Activated naive CD4-positive, alpha-beta T cell treated with anti-CD3 and anti-CD28 coated beads, Interleukin-2, amount 50 U/mL, for 24 hours (primary cell): ENCODE data around the gene PPIL3.
A peak's percentile ranks its signal among the peaks of the same experiment; 100 is the strongest.
"Not testable (repeated sequence)": the region's sequence is repeated elsewhere in the genome, so short reads cannot be mapped to it uniquely, and the experiment has no call there.

Experiments
- H3K27ac Mint-ChIP-seq: one replicate; pipeline ENCODE4 v1.8.0; 2021; ENCODE audit warnings: mild to moderate bottlenecking, mixed read lengths
- H3K27me3 Mint-ChIP-seq: one replicate; pipeline ENCODE4 v1.8.0; 2021; ENCODE audit warnings: mixed read lengths
- H3K36me3 Mint-ChIP-seq: one replicate; pipeline ENCODE4 v1.8.0; 2021; ENCODE audit warnings: mixed read lengths
- H3K4me1 Mint-ChIP-seq: one replicate; pipeline ENCODE4 v1.8.0; 2021; ENCODE audit warnings: mixed read lengths
- H3K4me3 Mint-ChIP-seq: one replicate; pipeline ENCODE4 v1.8.0; 2021; ENCODE audit warnings: mild to moderate bottlenecking, mixed read lengths
- H3K9me3 Mint-ChIP-seq: one replicate; pipeline ENCODE4 v1.8.0; 2021; ENCODE audit warnings: mixed read lengths

PPIL3 gene

GRCh38 chr2:200888704-200889625 is at the start of gene PPIL3, which contains the start of gene NIF3L1:
TSS of gene PPIL3 (minus strand) at chr2:200889077. CDS start at chr2:200887615, 1,462 bp downstream.
TSS of gene NIF3L1 (plus strand) at chr2:200889371. CDS start at chr2:200891944, 2,573 bp downstream.
- Mint-ChIP-seq H3K9me3 (no peaks in the 10 kb centered on the region), H3K36me3 (peaks cover 8% of the 10 kb centered on the region), H3K4me1 (peaks cover 51% of the 10 kb centered on the region), H3K4me3 (peak within 1 kb of the TSS; percentile 97), H3K27ac (peak within 1 kb of the TSS; percentile 99), H3K27me3 (no peaks in the 10 kb centered on the region)

- Mint-ChIP-seq H3K9me3 (no peaks in the 10 kb centered on the region), H3K4me3 (no peak overlapping the region), H3K27ac (no peak overlapping the region), H3K27me3 (no peaks in the 10 kb centered on the region), H3K36me3 (peaks cover 14% of the 10 kb centered on the region), H3K4me1 (peaks cover 18% of the 10 kb centered on the region)
Measured at GRCh38 chr2:200930947-200931626, 42.2 kb upstream of the PPIL3 start.

- Mint-ChIP-seq H3K27ac (peak overlapping the region; percentile 80), H3K4me3 (no peak overlapping the region), H3K9me3 (no peaks in the 10 kb centered on the region), H3K4me1 (peaks cover 18% of the 10 kb centered on the region), H3K36me3 (peaks cover 11% of the 10 kb centered on the region), H3K27me3 (no peaks in the 10 kb centered on the region)
Measured at GRCh38 chr2:200929334-200930249, 40.7 kb upstream of the PPIL3 start.

- Mint-ChIP-seq H3K9me3 (no peaks in the 10 kb centered on the region), H3K4me3 (no peak overlapping the region), H3K27me3 (no peaks in the 10 kb centered on the region), H3K27ac (no peak overlapping the region), H3K4me1 (no peaks in the 10 kb centered on the region), H3K36me3 (peaks cover 7% of the 10 kb centered on the region)
Measured at GRCh38 chr2:200922439-200922838, 33.6 kb upstream of the PPIL3 start.

GRCh38 chr2:200913654-200914053 is 24.8 kb upstream of the PPIL3 start:
- H3K4me1 Mint-ChIP-seq: no peaks in the 10 kb centered on the region
- no peak overlapping the region for H3K4me3 Mint-ChIP-seq
- no peaks in the 10 kb centered on the region for H3K27me3 Mint-ChIP-seq
- peaks cover 5% of the 10 kb centered on the region for H3K36me3 Mint-ChIP-seq
- peak overlapping the region; percentile 66 for H3K27ac Mint-ChIP-seq
- H3K9me3 Mint-ChIP-seq: no peaks in the 10 kb centered on the region

GRCh38 chr2:200909958-200910357 is 21.1 kb upstream of the PPIL3 start:
- Mint-ChIP-seq H3K27ac (no peak overlapping the region), H3K9me3 (no peaks in the 10 kb centered on the region), H3K4me3 (no peak overlapping the region), H3K27me3 (no peaks in the 10 kb centered on the region), H3K4me1 (no peaks in the 10 kb centered on the region), H3K36me3 (peaks cover 5% of the 10 kb centered on the region)

GRCh38 chr2:200905618-200906296 is 16.9 kb upstream of the PPIL3 start:
- peaks cover 9% of the 10 kb centered on the region for H3K4me1 Mint-ChIP-seq
- no peaks in the 10 kb centered on the region for H3K36me3 Mint-ChIP-seq
- H3K9me3 Mint-ChIP-seq: no peaks in the 10 kb centered on the region
- H3K4me3 Mint-ChIP-seq: no peak overlapping the region
- H3K27ac Mint-ChIP-seq: no peak overlapping the region
- no peaks in the 10 kb centered on the region for H3K27me3 Mint-ChIP-seq

- Mint-ChIP-seq H3K27ac (peak overlapping the region; percentile 36), H3K4me3 (no peak overlapping the region), H3K9me3 (no peaks in the 10 kb centered on the region), H3K27me3 (no peaks in the 10 kb centered on the region), H3K36me3 (peaks cover 7% of the 10 kb centered on the region), H3K4me1 (peaks cover 9% of the 10 kb centered on the region)
Measured at GRCh38 chr2:200901459-200902072, 12.7 kb upstream of the PPIL3 start.

- H3K4me1 Mint-ChIP-seq: peaks cover 9% of the 10 kb centered on the region
- no peaks in the 10 kb centered on the region for H3K27me3 Mint-ChIP-seq
- no peaks in the 10 kb centered on the region for H3K9me3 Mint-ChIP-seq
- H3K27ac Mint-ChIP-seq: peak overlapping the region; percentile 44
- H3K36me3 Mint-ChIP-seq: peaks cover 11% of the 10 kb centered on the region
- no peak overlapping the region for H3K4me3 Mint-ChIP-seq
Measured at GRCh38 chr2:200899482-200899881, 10.6 kb upstream of the PPIL3 start.

GRCh38 chr2:200881715-200882249 is 7.1 kb downstream of the PPIL3 start:
- H3K4me3 Mint-ChIP-seq, H3K27me3 Mint-ChIP-seq, H3K27ac Mint-ChIP-seq, H3K9me3 Mint-ChIP-seq: not testable (repeated sequence)
- H3K4me1 Mint-ChIP-seq: peaks cover 16% of the 10 kb centered on the region
- peaks cover 13% of the 10 kb centered on the region for H3K36me3 Mint-ChIP-seq

GRCh38 chr2:200878289-200878880 is 10.5 kb downstream of the PPIL3 start:
- peaks cover 19% of the 10 kb centered on the region for H3K36me3 Mint-ChIP-seq
- H3K4me1 Mint-ChIP-seq: peaks cover 9% of the 10 kb centered on the region

GRCh38 chr2:200877443-200877842 is 11.4 kb downstream of the PPIL3 start:
- peaks cover 5% of the 10 kb centered on the region for H3K4me1 Mint-ChIP-seq
- no peaks in the 10 kb centered on the region for H3K9me3 Mint-ChIP-seq
- H3K27ac Mint-ChIP-seq: no peak overlapping the region
- no peaks in the 10 kb centered on the region for H3K27me3 Mint-ChIP-seq
- no peak overlapping the region for H3K4me3 Mint-ChIP-seq
- peaks cover 16% of the 10 kb centered on the region for H3K36me3 Mint-ChIP-seq

More at GRCh38 chr2:200878289-200878880, 10.5 kb downstream of the PPIL3 start:
- Mint-ChIP-seq H3K9me3 (no peaks in the 10 kb centered on the region), H3K4me3 (no peak overlapping the region), H3K27ac (no peak overlapping the region), H3K27me3 (no peaks in the 10 kb centered on the region)

GRCh38 chr2:200873560-200873959 is 15.3 kb downstream of the PPIL3 start:
- no peak overlapping the region for H3K27ac Mint-ChIP-seq

GRCh38 chr2:200871151-200871550 is 17.7 kb downstream of the PPIL3 start:
- Mint-ChIP-seq H3K4me3 (no peak overlapping the region), H3K27ac (no peak overlapping the region), H3K27me3 (no peaks in the 10 kb centered on the region), H3K4me1 (no peaks in the 10 kb centered on the region), H3K36me3 (peaks cover 8% of the 10 kb centered on the region), H3K9me3 (no peaks in the 10 kb centered on the region)

More at GRCh38 chr2:200873560-200873959, 15.3 kb downstream of the PPIL3 start:
- Mint-ChIP-seq H3K9me3 (no peaks in the 10 kb centered on the region), H3K27me3 (no peaks in the 10 kb centered on the region), H3K4me1 (peaks cover 1% of the 10 kb centered on the region), H3K36me3 (peaks cover 13% of the 10 kb centered on the region), H3K4me3 (no peak overlapping the region)
